Measurements from ENCODE around the gene TRIM28.

TRIM28 gene

DNA sequence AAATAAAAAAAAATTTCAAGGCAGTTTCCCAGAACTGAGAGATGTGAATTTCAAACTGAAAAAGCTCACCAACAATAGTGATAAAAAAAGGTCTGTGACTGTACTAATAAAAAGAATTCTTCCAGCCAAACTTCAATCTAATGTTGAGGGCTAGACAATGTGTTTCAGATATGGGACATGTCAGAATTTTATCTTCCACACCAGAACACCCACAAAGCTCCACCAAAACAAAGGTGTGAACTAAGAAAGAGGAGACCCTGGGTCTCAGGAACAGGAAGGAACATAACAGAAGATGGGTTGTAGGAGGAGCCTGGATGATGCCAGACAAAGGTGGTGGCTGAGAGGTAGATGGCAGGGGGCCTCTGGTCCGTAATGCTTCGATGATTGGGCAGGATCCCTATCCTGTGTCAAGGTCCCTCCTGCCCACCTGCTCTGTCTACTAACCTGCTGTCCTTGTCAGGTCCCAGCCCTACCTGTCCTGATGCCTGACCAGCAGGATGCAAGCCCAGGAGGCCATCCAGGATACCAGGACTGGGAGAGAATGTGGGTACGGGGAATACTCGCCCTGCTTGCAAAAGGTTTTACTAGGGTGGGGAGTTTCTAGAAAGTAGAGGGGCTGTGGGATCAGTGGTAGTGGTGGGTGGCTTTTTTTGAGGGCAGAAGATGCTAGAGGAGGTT lies 24.7 kb downstream of the TRIM28 start:
- H4K8ac ChIP-seq (ENCODE audit: low read depth, low read length): no peak overlapping the region
- H3K4ac ChIP-seq (ENCODE audit: low read length): no peak overlapping the region
- H3K4me1 ChIP-seq (ENCODE audit: control insufficient read depth in 2 of 2, insufficient read depth in 1 of 2, low read depth in 1 of 2, low read length in 2 of 2): peaks cover 5 to 7% of the 10 kb centered on the region in 2 donors
- H3K27ac ChIP-seq (replicated peaks; ENCODE audit: low read length): no peak overlapping the region
- no CpG with 5 or more reads among the region's 4 CpGs for WGBS, 2 donors (ENCODE audit: extremely low coverage in 2 of 2, insufficient read length in 2 of 2, insufficient replicate concordance in 1 of 2)
- H2BK5ac ChIP-seq (ENCODE audit: low read length): no peak overlapping the region
- no peak overlapping the region for H2BK120ac ChIP-seq (ENCODE audit: low read depth, low read length)
- no peak overlapping the region for H3K4me2 ChIP-seq (ENCODE audit: insufficient read depth, low read length, poor library complexity, severe bottlenecking)
- H3K14ac ChIP-seq (ENCODE audit: low read length): no peak overlapping the region
- no peak overlapping the region for H3K18ac ChIP-seq (ENCODE audit: low read length)
- no peaks in the 10 kb centered on the region for H3K9me3 ChIP-seq (replicated peaks in 1 of 2; ENCODE audit: control insufficient read depth in 2 of 2, insufficient read depth in 1 of 2, low read depth in 1 of 2, low read length in 2 of 2)
- no peak overlapping the region for H3K23ac ChIP-seq (ENCODE audit: low read depth, low read length, poor library complexity)
- DNase-seq (ENCODE audit: low spot score): no peak
- H3K27me3 ChIP-seq (ENCODE audit: control insufficient read depth in 3 of 3, insufficient read depth in 3 of 3, low read depth in 1 of 3, low read length in 3 of 3): peaks cover 0 to 2% (median 0%) of the 10 kb centered on the region in 3 experiments
- peak overlapping the region; percentile 13 for H2BK15ac ChIP-seq (ENCODE audit: low read length)
- H2BK12ac ChIP-seq (ENCODE audit: low read length): no peak overlapping the region
- no peak overlapping the region for H2AFZ ChIP-seq (ENCODE audit: low read length)
- no peak overlapping the region for H4K91ac ChIP-seq (ENCODE audit: low read depth, low read length, poor library complexity)
- peaks cover 2% of the 10 kb centered on the region for H3K79me1 ChIP-seq (ENCODE audit: low read depth, low read length)
- H3K9ac ChIP-seq (ENCODE audit: low read depth, low read length, poor library complexity): peak overlapping the region; percentile 50
- H2AK5ac ChIP-seq (ENCODE audit: low read depth, low read length): no peak overlapping the region
- H3K36me3 ChIP-seq (replicated peaks in 1 of 2; ENCODE audit: control insufficient read depth in 2 of 2, insufficient read depth in 2 of 2, low read length in 2 of 2): peaks cover 30 to 55% of the 10 kb centered on the region in 2 donors
- H3K4me3 ChIP-seq (ENCODE audit: low read length in 2 of 2): no peak overlapping the region

GRCh38 chr19:58569191-58569942 lies 25.5 kb downstream of the TRIM28 start:
- Histone ChIP-seq H3K4me3 (ENCODE audit: low read length in 2 of 2) (no peak overlapping the region), H3K4me1 (ENCODE audit: control insufficient read depth in 2 of 2, insufficient read depth in 1 of 2, low read depth in 1 of 2, low read length in 2 of 2) (peaks cover 9 to 11% of the 10 kb centered on the region in 2 donors), H3K36me3 (replicated peaks in 1 of 2; ENCODE audit: control insufficient read depth in 2 of 2, insufficient read depth in 2 of 2, low read length in 2 of 2) (peaks cover 30 to 49% of the 10 kb centered on the region in 2 donors), H2BK120ac (ENCODE audit: low read depth, low read length) (no peak overlapping the region), H3K9ac (ENCODE audit: low read depth, low read length, poor library complexity) (peak overlapping the region; percentile 38), H3K18ac (ENCODE audit: low read length) (no peak overlapping the region), H4K8ac (ENCODE audit: low read depth, low read length) (no peak overlapping the region), H3K14ac (ENCODE audit: low read length) (no peak overlapping the region), H2BK12ac (ENCODE audit: low read length) (no peak overlapping the region), H2AFZ (ENCODE audit: low read length) (no peak overlapping the region), H3K27me3 (ENCODE audit: control insufficient read depth in 3 of 3, insufficient read depth in 3 of 3, low read depth in 1 of 3, low read length in 3 of 3) (no peaks in the 10 kb centered on the region), H3K4me2 (ENCODE audit: insufficient read depth, low read length, poor library complexity, severe bottlenecking) (no peak overlapping the region), H4K91ac (ENCODE audit: low read depth, low read length, poor library complexity) (no peak overlapping the region), H2BK15ac (ENCODE audit: low read length) (no peak overlapping the region), H3K27ac (replicated peaks; ENCODE audit: low read length) (no peak overlapping the region), H3K79me1 (ENCODE audit: low read depth, low read length) (peaks cover 2% of the 10 kb centered on the region), H2BK5ac (ENCODE audit: low read length) (no peak overlapping the region), H3K23ac (ENCODE audit: low read depth, low read length, poor library complexity) (no peak overlapping the region), H2AK5ac (ENCODE audit: low read depth, low read length) (no peak overlapping the region), H3K4ac (ENCODE audit: low read length) (no peak overlapping the region), H3K9me3 (replicated peaks in 1 of 2; ENCODE audit: control insufficient read depth in 2 of 2, insufficient read depth in 1 of 2, low read depth in 1 of 2, low read length in 2 of 2) (no peaks in the 10 kb centered on the region)
- WGBS, 2 donors (ENCODE audit: extremely low coverage in 2 of 2, insufficient read length in 2 of 2, insufficient replicate concordance in 1 of 2): no CpG with 5 or more reads among the region's 6 CpGs
- DNase-seq (ENCODE audit: low spot score): no peak

- WGBS, 2 donors (ENCODE audit: extremely low coverage in 2 of 2, insufficient read length in 2 of 2, insufficient replicate concordance in 1 of 2): no CpG with 5 or more reads among the region's 8 CpGs
- Histone ChIP-seq H2AK5ac (ENCODE audit: low read depth, low read length) (no peak overlapping the region), H4K8ac (ENCODE audit: low read depth, low read length) (no peak overlapping the region), H3K18ac (ENCODE audit: low read length) (no peak overlapping the region), H3K23ac (ENCODE audit: low read depth, low read length, poor library complexity) (no peak overlapping the region), H2BK5ac (ENCODE audit: low read length) (no peak overlapping the region), H3K79me1 (ENCODE audit: low read depth, low read length) (peaks cover 2% of the 10 kb centered on the region), H3K27ac (replicated peaks; ENCODE audit: low read length) (no peak overlapping the region), H2BK15ac (ENCODE audit: low read length) (no peak overlapping the region), H4K91ac (ENCODE audit: low read depth, low read length, poor library complexity) (no peak overlapping the region), H3K36me3 (replicated peaks in 1 of 2; ENCODE audit: control insufficient read depth in 2 of 2, insufficient read depth in 2 of 2, low read length in 2 of 2) (peaks cover 30 to 46% of the 10 kb centered on the region in 2 donors), H3K27me3 (ENCODE audit: control insufficient read depth in 3 of 3, insufficient read depth in 3 of 3, low read depth in 1 of 3, low read length in 3 of 3) (no peaks in the 10 kb centered on the region), H2AFZ (ENCODE audit: low read length) (no peak overlapping the region), H2BK12ac (ENCODE audit: low read length) (no peak overlapping the region), H3K4me3 (ENCODE audit: low read length in 2 of 2) (no peak overlapping the region), H3K4me2 (ENCODE audit: insufficient read depth, low read length, poor library complexity, severe bottlenecking) (no peak overlapping the region), H3K9me3 (replicated peaks in 1 of 2; ENCODE audit: control insufficient read depth in 2 of 2, insufficient read depth in 1 of 2, low read depth in 1 of 2, low read length in 2 of 2) (no peaks in the 10 kb centered on the region), H3K14ac (ENCODE audit: low read length) (no peak overlapping the region), H3K9ac (ENCODE audit: low read depth, low read length, poor library complexity) (peak overlapping the region; percentile 38), H3K4me1 (ENCODE audit: control insufficient read depth in 2 of 2, insufficient read depth in 1 of 2, low read depth in 1 of 2, low read length in 2 of 2) (peaks cover 9 to 11% of the 10 kb centered on the region in 2 donors), H2BK120ac (ENCODE audit: low read depth, low read length) (no peak overlapping the region), H3K4ac (ENCODE audit: low read length) (no peak overlapping the region)
- no peak for DNase-seq (ENCODE audit: low spot score)
These were observed 26.2 kb downstream of the TRIM28 start for GRCh38 chr19:58569943-58570670.
